Karpas-422 (cell line): ENCODE data around the gene ZMAT2. TPM values are rescaled to one million over a fixed set of nuclear protein-coding genes. Genes with fewer than 3 reads are reported as not detected.
"Not testable (repeated sequence)": the region's sequence is repeated elsewhere in the genome, so short reads cannot be mapped to it uniquely, and the experiment has no call there.

Source experiments
- DNase-seq: peaks from one replicate; pipeline ENCODE4 v3.0.0-alpha.2; 2015
- H2AFZ ChIP-seq: fragments of 200-600 bp; sonication (generic); 2 replicates; pipeline ENCODE4 v1.6.1; 2014; ENCODE audit warnings: antibody characterized with exemption, low read length, mixed read lengths
- H3K27ac ChIP-seq: fragments of 200-600 bp; sonication (generic); 2 replicates; pipeline ENCODE4 v1.5.1; 2014; ENCODE audit warnings: mild to moderate bottlenecking, low read length, moderate library complexity
- H3K27me3 ChIP-seq: fragments of 200-600 bp; sonication (generic); 2 replicates; pipeline ENCODE4 v1.6.1; 2014; ENCODE audit warnings: low read length, mixed read lengths
- H3K36me3 ChIP-seq: fragments of 200-600 bp; sonication (generic); 2 replicates; pipeline ENCODE4 v1.6.1; 2014; ENCODE audit warnings: low read length, mixed read lengths; ENCODE audit not compliant: insufficient read depth
- H3K4me1 ChIP-seq: fragments of 200-600 bp; sonication (generic); 2 replicates; pipeline ENCODE4 v1.6.1; 2014; ENCODE audit warnings: mild to moderate bottlenecking, low read length, mixed read lengths
- H3K4me2 ChIP-seq: fragments of 200-600 bp; sonication (generic); 2 replicates; pipeline ENCODE4 v1.6.1; 2014; ENCODE audit warnings: low read length, low read depth, mild to moderate bottlenecking; ENCODE audit not compliant: poor library complexity, severe bottlenecking
- H3K4me3 ChIP-seq: fragments of 200-600 bp; sonication (generic); 2 replicates; pipeline ENCODE4 v1.5.1; 2014; ENCODE audit warnings: mild to moderate bottlenecking, antibody characterized with exemption, low read length, mixed read lengths
- H3K79me2 ChIP-seq: fragments of 200-600 bp; sonication (generic); 2 replicates; pipeline ENCODE4 v1.6.1; 2014; ENCODE audit warnings: mild to moderate bottlenecking, low read length, mixed read lengths
- H3K9ac ChIP-seq: fragments of 200-600 bp; sonication (generic); 2 replicates; pipeline ENCODE4 v1.6.0; 2014; ENCODE audit warnings: low read length
- H3K9me2 ChIP-seq: fragments of 200-600 bp; sonication (generic), shearing (Covaris generic); replicated peaks from 2 replicates; pipeline ENCODE4 v1.6.0; 2014; ENCODE audit warnings: mild to moderate bottlenecking, low read length, moderate library complexity; ENCODE audit not compliant: insufficient read depth
- H3K9me3 ChIP-seq: fragments of 300-700, 200-600 bp; sonication (generic); 2 replicates; pipeline ENCODE4 v1.6.1; 2014; ENCODE audit warnings: low read length, mixed read lengths
- H4K20me1 ChIP-seq: fragments of 200-600 bp; sonication (generic); 2 replicates; pipeline ENCODE4 v1.6.1; 2014; ENCODE audit warnings: mild to moderate bottlenecking, antibody characterized with exemption, low read length, low read depth; ENCODE audit not compliant: insufficient read depth
- total RNA-seq: library from RNA; depleted of rRNA; stranded (reverse); fragments of >200 nt; shearing (Covaris generic); gene quantifications from 2 replicates; pipeline ENCODE4 v1.2.3, GENCODE V29; 2014; ENCODE audit warnings: low replicate concordance

Gene ZMAT2
- total RNA-seq, 1 experiment from 2014 or later: 20.6 TPM

DNA sequence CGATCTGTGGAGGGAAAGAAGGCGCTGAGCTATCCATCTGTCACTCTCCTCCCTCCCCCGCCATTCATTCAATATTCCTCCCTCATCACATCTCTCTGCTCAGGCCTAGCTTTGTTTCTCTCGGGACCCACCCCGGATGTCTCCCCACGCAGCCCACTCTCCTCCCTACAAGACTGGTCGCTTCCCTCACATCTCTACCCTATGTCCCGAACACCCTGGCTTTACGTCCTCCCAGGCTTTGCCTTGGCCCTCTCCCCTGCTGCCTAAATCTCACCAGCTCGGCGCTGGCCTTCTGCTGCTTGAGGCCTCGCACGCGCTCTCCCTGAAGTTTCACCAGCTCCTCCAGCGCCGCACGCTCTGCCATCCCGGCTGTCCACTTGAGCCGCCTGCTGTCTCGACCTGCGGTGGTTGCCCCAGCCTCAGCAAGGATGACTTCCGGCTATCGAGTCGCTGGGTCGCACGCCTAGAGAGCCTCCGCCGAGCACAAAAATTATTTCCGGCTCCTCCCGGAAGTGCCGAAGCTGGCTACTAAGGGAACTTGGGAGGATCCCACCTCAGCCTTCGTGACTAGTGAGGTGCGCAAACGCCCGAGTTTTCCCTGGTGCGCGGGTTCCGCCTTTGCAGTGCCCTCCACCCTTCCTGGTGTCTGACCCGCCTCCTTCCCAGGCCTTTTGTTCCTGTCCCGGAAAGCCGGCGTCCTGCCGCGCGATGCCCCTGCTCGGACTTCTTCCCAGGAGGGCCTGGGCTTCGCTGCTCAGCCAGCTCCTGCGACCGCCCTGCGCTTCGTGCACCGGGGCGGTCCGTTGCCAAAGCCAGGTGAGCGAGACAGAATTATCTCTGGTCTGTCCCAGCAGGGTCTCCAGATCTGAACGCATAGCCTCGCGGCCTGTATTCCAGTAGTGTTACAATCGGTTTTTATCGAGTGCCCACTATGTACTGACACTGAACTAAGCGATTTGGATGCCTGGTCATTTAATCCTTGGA lies 9.0 kb upstream of the ZMAT2 start, which contains the start of the genes HARS1 and HARS2:
Gene HARS1, minus strand, starts transcription at position 430 of the 984 bp plus-strand sequence. Its CDS starts 66 bp downstream, at position 364.
Gene HARS2, plus strand, starts transcription at position 515 of the 984 bp plus-strand sequence. Its CDS starts 194 bp downstream, at position 709.
- no peaks in the 10 kb centered on the region for H4K20me1 ChIP-seq
- H3K4me3 ChIP-seq: peak within 1 kb of the TSS; percentile 88
- peaks cover 20% of the 10 kb centered on the region for H3K4me1 ChIP-seq
- H2AFZ ChIP-seq: peak within 1 kb of the TSS; percentile 93; the same call in 1 of the 2 replicates
- peak; percentile 97 for DNase-seq
- peak within 1 kb of the TSS; percentile 56 for H3K27ac ChIP-seq
- H3K9me2 ChIP-seq: no peaks in the 10 kb centered on the region
- no peaks in the 10 kb centered on the region for H3K9me3 ChIP-seq
- peak within 1 kb of the TSS; percentile 88 for H3K9ac ChIP-seq
- peaks cover 62% of the 10 kb centered on the region for H3K79me2 ChIP-seq
- no peaks in the 10 kb centered on the region for H3K27me3 ChIP-seq
- H3K36me3 ChIP-seq: peaks cover 34% of the 10 kb centered on the region; the same call in 1 of the 2 replicates
- peak within 1 kb of the TSS; percentile 91 for H3K4me2 ChIP-seq

DNA sequence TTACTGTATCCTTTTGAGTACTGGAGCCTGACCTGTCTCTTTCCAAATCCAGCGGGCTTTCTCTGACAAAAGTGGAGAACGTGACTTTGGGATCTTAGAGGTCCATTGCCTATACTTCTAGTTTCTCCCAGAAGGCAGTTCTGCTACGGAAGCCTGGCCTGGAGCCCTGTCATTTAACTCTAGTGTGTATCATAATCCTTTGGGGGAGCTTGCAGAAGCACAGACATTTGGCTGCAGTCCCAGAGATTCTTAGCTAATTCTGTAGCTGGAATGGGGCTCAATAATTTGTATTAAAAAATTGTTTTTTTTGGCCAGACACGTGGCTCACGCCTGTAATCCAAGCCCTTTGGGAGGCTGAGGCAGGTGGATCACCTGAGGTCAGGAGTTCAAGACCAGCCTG lies 6.0 kb upstream of the ZMAT2 start:
- Histone ChIP-seq H4K20me1 (no peaks in the 10 kb centered on the region), H3K27ac (no peak overlapping the region), H2AFZ (no peak overlapping the region), H3K27me3 (no peaks in the 10 kb centered on the region), H3K79me2 (peaks cover 51% of the 10 kb centered on the region), H3K4me2 (no peak overlapping the region), H3K9me2 (no peaks in the 10 kb centered on the region), H3K36me3 (peaks cover 46% of the 10 kb centered on the region), H3K4me3 (no peak overlapping the region), H3K9me3 (no peaks in the 10 kb centered on the region), H3K4me1 (peaks cover 20% of the 10 kb centered on the region), H3K9ac (no peak overlapping the region)
- DNase-seq: no peak

DNA sequence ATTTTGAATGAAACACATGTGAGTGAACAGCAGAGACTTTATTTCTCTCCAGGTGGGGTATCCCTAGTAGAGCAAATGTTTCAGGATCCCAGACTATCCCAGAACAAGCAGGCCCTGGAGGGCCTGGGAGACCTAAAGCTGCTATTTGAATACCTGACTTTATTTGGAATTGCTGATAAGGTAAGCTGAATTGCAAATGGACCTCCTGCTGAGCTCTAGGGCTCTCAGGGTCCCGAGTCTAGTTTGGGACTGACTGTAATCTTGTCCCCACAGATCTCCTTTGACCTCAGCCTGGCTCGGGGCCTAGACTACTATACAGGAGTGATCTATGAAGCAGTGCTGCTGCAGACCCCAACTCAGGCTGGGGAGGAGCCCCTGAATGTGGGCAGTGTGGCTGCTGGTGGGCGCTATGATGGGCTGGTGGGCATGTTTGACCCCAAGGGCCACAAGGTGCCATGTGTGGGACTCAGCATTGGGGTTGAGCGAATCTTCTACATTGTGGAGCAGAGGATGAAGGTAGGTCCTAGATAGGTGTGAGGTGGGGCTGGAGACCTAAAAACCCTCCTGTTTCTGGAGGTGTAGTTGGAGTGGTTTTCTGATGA lies 3.3 kb upstream of the ZMAT2 start:
- H3K4me3 ChIP-seq: no peak overlapping the region
- H3K4me1 ChIP-seq: peaks cover 16% of the 10 kb centered on the region
- no peaks in the 10 kb centered on the region for H3K9me3 ChIP-seq
- peaks cover 40% of the 10 kb centered on the region for H3K79me2 ChIP-seq
- no peak for DNase-seq
- no peak overlapping the region for H3K4me2 ChIP-seq
- no peak overlapping the region for H2AFZ ChIP-seq
- no peaks in the 10 kb centered on the region for H3K9me2 ChIP-seq
- H3K27ac ChIP-seq: no peak overlapping the region
- H4K20me1 ChIP-seq: no peaks in the 10 kb centered on the region
- H3K27me3 ChIP-seq: no peaks in the 10 kb centered on the region
- H3K9ac ChIP-seq: no peak overlapping the region
- peaks cover 58% of the 10 kb centered on the region for H3K36me3 ChIP-seq

DNA sequence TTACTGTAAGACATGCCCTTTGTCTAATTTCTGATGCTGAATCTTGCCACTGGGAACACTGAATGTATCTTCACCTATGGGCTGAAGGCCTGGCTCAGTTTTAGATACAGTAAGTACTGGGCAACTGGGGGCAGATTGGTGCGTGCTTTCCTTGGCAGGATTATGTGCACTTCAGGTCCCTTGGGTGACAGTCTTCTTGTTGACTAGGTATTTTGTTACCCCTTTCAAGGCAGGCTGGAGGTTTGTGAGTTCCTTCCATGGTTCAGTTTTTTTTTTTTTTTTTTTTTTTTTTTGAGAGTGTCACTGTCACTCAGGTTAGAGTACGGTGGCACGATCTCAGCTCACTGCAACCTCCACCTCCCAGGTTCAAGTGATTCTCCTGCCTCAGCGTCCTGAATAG lies 7.6 kb downstream of the ZMAT2 start:
- no peak for DNase-seq
- no peak overlapping the region for H3K27ac ChIP-seq
- no peaks in the 10 kb centered on the region for H4K20me1 ChIP-seq
- H3K9me3 ChIP-seq: no peaks in the 10 kb centered on the region
- no peak overlapping the region for H3K4me2 ChIP-seq
- H3K4me3 ChIP-seq: no peak overlapping the region
- H3K27me3 ChIP-seq: no peaks in the 10 kb centered on the region
- peaks cover 7% of the 10 kb centered on the region for H3K4me1 ChIP-seq
- no peaks in the 10 kb centered on the region for H3K9me2 ChIP-seq
- H3K36me3 ChIP-seq: peaks cover 22% of the 10 kb centered on the region
- no peaks in the 10 kb centered on the region for H3K79me2 ChIP-seq
- no peak overlapping the region for H2AFZ ChIP-seq
- H3K9ac ChIP-seq: no peak overlapping the region

DNA sequence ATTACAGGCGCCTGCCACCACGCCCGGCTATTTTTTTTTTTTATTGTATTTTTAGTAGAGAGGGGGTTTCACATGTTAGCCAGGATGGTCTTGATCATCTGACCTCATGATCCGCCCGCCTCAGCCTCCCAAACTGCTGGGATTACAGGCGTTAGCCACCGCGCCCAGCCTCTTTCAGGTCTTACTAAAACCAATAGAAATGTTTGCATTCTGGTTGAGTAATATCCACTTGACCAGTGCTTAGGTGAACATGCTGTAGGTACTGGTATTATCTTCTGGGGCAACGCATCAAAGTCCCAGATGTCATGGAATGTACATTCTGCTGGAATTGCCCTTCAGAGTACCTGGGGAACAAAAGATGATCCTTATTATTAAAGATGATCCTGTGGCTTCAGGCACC lies 8.5 kb downstream of the ZMAT2 start:
- not testable (repeated sequence) for H2AFZ ChIP-seq, H3K9me2 ChIP-seq, H4K20me1 ChIP-seq, H3K4me3 ChIP-seq, H3K27ac ChIP-seq, DNase-seq, H3K4me2 ChIP-seq, H3K9ac ChIP-seq, H3K4me1 ChIP-seq, H3K27me3 ChIP-seq, H3K79me2 ChIP-seq, H3K9me3 ChIP-seq
- peaks cover 16% of the 10 kb centered on the region for H3K36me3 ChIP-seq

DNA sequence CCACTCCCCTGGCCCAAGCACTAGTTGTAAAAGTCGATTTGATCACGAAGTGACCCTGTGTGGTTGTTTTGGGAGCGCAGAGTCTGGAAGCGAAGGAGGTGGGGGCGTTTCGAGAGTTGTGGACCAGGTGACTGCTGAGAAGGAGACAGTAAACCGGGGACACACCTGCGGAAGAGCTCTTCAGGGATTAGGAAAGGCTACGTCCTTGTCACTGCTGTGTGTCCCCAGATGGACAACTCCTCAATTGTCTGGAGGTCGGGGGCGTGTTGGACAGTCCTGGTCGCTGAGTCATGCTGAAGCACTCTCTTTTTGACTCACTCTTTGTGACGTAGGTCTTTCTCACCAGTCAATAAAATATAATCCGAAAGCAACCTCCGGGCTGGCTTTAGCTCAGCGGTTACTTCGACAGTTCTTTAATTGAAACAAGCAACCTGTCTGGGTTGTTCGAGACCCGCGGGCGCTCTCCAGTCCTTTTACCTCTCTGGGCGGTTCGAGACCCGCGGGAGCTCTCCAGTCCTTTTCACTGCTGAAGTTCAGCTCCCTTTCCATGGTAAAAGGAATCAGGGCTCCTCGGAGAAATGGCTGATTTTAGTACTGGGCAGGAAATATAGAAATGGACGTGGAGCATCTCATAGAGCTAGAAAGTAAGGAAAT lies 10.8 kb downstream of the ZMAT2 start:
- no peaks in the 10 kb centered on the region for H3K9me3 ChIP-seq
- 0 out of 2 replicates have a peak overlapping the region, but pooled peaks have one; percentile 15 for H3K9ac ChIP-seq
- H3K9me2 ChIP-seq: no peaks in the 10 kb centered on the region
- peak overlapping the region; percentile 41; the same call in 1 of the 2 replicates for H3K4me3 ChIP-seq
- peaks cover 7% of the 10 kb centered on the region for H3K4me1 ChIP-seq
- H4K20me1 ChIP-seq: no peaks in the 10 kb centered on the region
- H3K27ac ChIP-seq: no peak overlapping the region
- DNase-seq: peak; percentile 58
- H3K27me3 ChIP-seq: no peaks in the 10 kb centered on the region
- H3K36me3 ChIP-seq: peaks cover 6% of the 10 kb centered on the region
- peak overlapping the region; percentile 56; the same call in 1 of the 2 replicates for H2AFZ ChIP-seq
- H3K4me2 ChIP-seq: peak overlapping the region; percentile 56
- no peaks in the 10 kb centered on the region for H3K79me2 ChIP-seq

DNA sequence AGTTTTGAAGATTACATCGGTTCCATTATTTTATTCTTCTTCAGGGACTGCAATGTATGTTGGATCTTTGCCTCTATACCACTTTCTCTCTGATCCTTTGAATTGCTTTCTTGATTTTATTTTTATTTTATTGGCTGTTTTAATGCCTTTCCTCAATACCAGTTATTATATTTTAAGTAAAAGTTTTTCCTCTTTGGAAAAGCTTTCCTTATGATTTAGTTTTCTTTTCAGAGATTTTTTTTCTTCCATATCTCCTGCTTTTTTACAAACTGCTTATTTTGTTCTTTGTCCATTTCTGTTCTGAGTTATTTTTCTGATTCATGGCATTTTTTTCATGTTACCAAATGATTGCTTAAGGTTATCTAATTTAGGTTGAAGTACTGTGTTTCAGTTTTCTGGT lies 11.5 kb downstream of the ZMAT2 start:
- no peaks in the 10 kb centered on the region for H3K27me3 ChIP-seq
- no peak for DNase-seq
- no peak overlapping the region for H3K4me2 ChIP-seq
- no peak overlapping the region for H3K9ac ChIP-seq
- H4K20me1 ChIP-seq: no peaks in the 10 kb centered on the region
- H3K36me3 ChIP-seq: no peaks in the 10 kb centered on the region
- no peaks in the 10 kb centered on the region for H3K79me2 ChIP-seq
- no peak overlapping the region for H2AFZ ChIP-seq
- H3K4me3 ChIP-seq: no peak overlapping the region
- H3K9me3 ChIP-seq: no peaks in the 10 kb centered on the region
- H3K4me1 ChIP-seq: peaks cover 7% of the 10 kb centered on the region
- no peaks in the 10 kb centered on the region for H3K9me2 ChIP-seq
- no peak overlapping the region for H3K27ac ChIP-seq
